Stimulated activated CD4-positive, alpha-beta T cell treated with anti-CD3 and anti-CD28 coated beads, TNF-alpha, amount 100 ng/mL, for 4 hours (primary cell): Measurements from ENCODE around the gene NPW.
"Not testable (repeated sequence)": the region's sequence is repeated elsewhere in the genome, so short reads cannot be mapped to it uniquely, and the experiment has no call there.

Experiments used
- DNase-seq, 3 experiments: peaks; one replicate each; pipeline ENCODE4 v3.0.0-alpha.2; 2020; ENCODE audit warnings: low read depth in 3 of 3

NPW gene

GRCh38 chr16:2023092-2024031, 3.8 kb downstream of the NPW start:
- DNase-seq = peak; percentile 93 to 98 (median 94)

GRCh38 chr16:2024032-2024420, 4.4 kb downstream of the NPW start:
- DNase-seq = no peak

- no peak for DNase-seq
Observed at GRCh38 chr16:2025251-2025650, 5.7 kb downstream of the NPW start.

- DNase-seq = no peak
Observed at GRCh38 chr16:2025878-2026460, 6.4 kb downstream of the NPW start.

GRCh38 chr16:2026461-2027023, 7.0 kb downstream of the NPW start, which contains the start of gene NHERF2:
Gene NHERF2 (plus strand): TSS chr16:2026902. CDS start chr16:2027006, 104 bp downstream.
- DNase-seq = no peak

- DNase-seq = no peak
Observed at GRCh38 chr16:2027024-2028010, 7.7 kb downstream of the NPW start.

- DNase-seq = no peak
Observed at GRCh38 chr16:2028146-2028545, 8.6 kb downstream of the NPW start.

- no peak for DNase-seq
Observed at GRCh38 chr16:2028620-2029220, 9.1 kb downstream of the NPW start.

- DNase-seq = no peak
Observed at GRCh38 chr16:2029350-2029749, 9.8 kb downstream of the NPW start.

- DNase-seq = no peak
Observed at GRCh38 chr16:2030036-2030435, 10.5 kb downstream of the NPW start.

GRCh38 chr16:2031081-2031577, 11.5 kb downstream of the NPW start:
- no peak for DNase-seq

GRCh38 chr16:2032285-2033056, 12.9 kb downstream of the NPW start:
- DNase-seq = no peak

- no peak for DNase-seq
Observed at GRCh38 chr16:2033057-2033908, 13.7 kb downstream of the NPW start.

GRCh38 chr16:2033909-2034695, 14.5 kb downstream of the NPW start:
- DNase-seq = not testable (repeated sequence)

GRCh38 chr16:2034696-2035430, 15.3 kb downstream of the NPW start:
- DNase-seq = no peak

GRCh38 chr16:2035431-2036199, 16.0 kb downstream of the NPW start:
- DNase-seq = no peak
